Transverse colon (tissue), 4 donors: ENCODE data around the gene ACAD9. TPM values are rescaled to one million over a fixed set of nuclear protein-coding genes. Genes with fewer than 3 reads are reported as not detected.

Experiments
- DNase-seq: peaks from one replicate; pipeline ENCODE4 v3.0.0-alpha.2; 2019
- H3K27ac ChIP-seq, 4 donors: fragments of 200-600 bp; sonication (generic); 2 replicates each; pipeline ENCODE4 v1.5.1; 2016 to 2018; ENCODE audit warnings: inconsistent platforms in 4 of 4
- H3K27me3 ChIP-seq: fragments of 200-600 bp; sonication (generic); 2 replicates; pipeline ENCODE4 v1.5.1; 2017; ENCODE audit warnings: inconsistent platforms
- H3K36me3 ChIP-seq, 4 donors: fragments of 200-600 bp; sonication (generic); 2 replicates each; pipeline ENCODE4 v1.5.1; 2017 to 2019; ENCODE audit warnings: inconsistent platforms in 4 of 4
- H3K4me1 ChIP-seq, 4 donors: fragments of 200-600 bp; sonication (generic); 2 replicates each; pipeline ENCODE4 v1.5.1; 2017 to 2020; ENCODE audit warnings: inconsistent platforms in 4 of 4
- H3K4me3 ChIP-seq, 4 donors: fragments of 200-600 bp; sonication (generic); 1 replicate in 1 of 4; 2 replicates in 3 of 4; pipeline versions ENCODE4 v1.5.1 to v1.6.1; 2017 to 2019; ENCODE audit warnings: inconsistent platforms in 4 of 4
- H3K9me3 ChIP-seq, 2 donors: fragments of 200-600 bp; sonication (generic); 2 replicates each; pipeline ENCODE4 v1.5.1; 2017 to 2019; ENCODE audit warnings: inconsistent platforms in 2 of 2
- EP300 ChIP-seq: sonication (generic); formaldehyde crosslinking; IDR thresholded peaks from one replicate; pipeline ENCODE4 v1.6.1; 2017; ENCODE audit warnings: antibody characterized with exemption, low read depth
- POLR2A ChIP-seq: fragments of 450-650 bp; IDR thresholded peaks from one replicate; pipeline ENCODE4 v1.6.1; 2016; ENCODE audit warnings: antibody characterized with exemption, mild to moderate bottlenecking, moderate library complexity
- POLR2AphosphoS5 ChIP-seq, 3 donors: sonication (generic); formaldehyde crosslinking; IDR thresholded peaks; one replicate each; pipeline ENCODE4 v1.6.1; 2016; ENCODE audit warnings: antibody characterized with exemption in 3 of 3
- WGBS, 2 donors: methylation state at CpG; one replicate each; pipeline ENCODE4 v1.1.5; 2018; ENCODE audit warnings: low coverage in 1 of 2; 5-methylcytosine and 5-hydroxymethylcytosine counted together
- in situ Hi-C, 4 donors: fragments of 200-750 bp; cut with MboI; loops; one replicate each; pipeline versions ENCODE4 v1.15.0 to v1.15.1; 2017; ENCODE audit warnings: low sequenced_read_pairs in 3 of 4, low pct_ligation_motif_present in 1 of 4, low pct_unique_long_range_greater_than_20kb in 1 of 4
- intact Hi-C: fragments of 100-400 bp; cut with DNase I; formaldehyde crosslinking; loops from one replicate; pipeline ENCODE4 v1.15.1; 2023; ENCODE audit warnings: low total_unique reads
- total RNA-seq, 4 donors: library from RNA; depleted of rRNA; stranded (reverse); fragments of >200 nt; gene quantifications; one replicate each; pipeline ENCODE4 v1.1.0, GENCODE V29; 2016
- TF ChIP-seq, protein P1 (sequence below), 5 experiments: fragments of 200-600 bp in 3 of 5; fragments of 450-650 bp in 2 of 5; sonication (generic) in 3 of 5; IDR thresholded peaks; 1 replicate in 2 of 5; 2 replicates in 3 of 5; pipeline ENCODE4 v1.5.1; 2016 to 2017; ENCODE audit warnings: antibody characterized with exemption in 5 of 5, inconsistent platforms in 3 of 5, mild to moderate bottlenecking in 2 of 5, moderate library complexity in 1 of 5

The ACAD9 gene
- total RNA-seq, 4 donors from 2014 or later, result 37.3 to 158 (median 85.0) TPM

DNA sequence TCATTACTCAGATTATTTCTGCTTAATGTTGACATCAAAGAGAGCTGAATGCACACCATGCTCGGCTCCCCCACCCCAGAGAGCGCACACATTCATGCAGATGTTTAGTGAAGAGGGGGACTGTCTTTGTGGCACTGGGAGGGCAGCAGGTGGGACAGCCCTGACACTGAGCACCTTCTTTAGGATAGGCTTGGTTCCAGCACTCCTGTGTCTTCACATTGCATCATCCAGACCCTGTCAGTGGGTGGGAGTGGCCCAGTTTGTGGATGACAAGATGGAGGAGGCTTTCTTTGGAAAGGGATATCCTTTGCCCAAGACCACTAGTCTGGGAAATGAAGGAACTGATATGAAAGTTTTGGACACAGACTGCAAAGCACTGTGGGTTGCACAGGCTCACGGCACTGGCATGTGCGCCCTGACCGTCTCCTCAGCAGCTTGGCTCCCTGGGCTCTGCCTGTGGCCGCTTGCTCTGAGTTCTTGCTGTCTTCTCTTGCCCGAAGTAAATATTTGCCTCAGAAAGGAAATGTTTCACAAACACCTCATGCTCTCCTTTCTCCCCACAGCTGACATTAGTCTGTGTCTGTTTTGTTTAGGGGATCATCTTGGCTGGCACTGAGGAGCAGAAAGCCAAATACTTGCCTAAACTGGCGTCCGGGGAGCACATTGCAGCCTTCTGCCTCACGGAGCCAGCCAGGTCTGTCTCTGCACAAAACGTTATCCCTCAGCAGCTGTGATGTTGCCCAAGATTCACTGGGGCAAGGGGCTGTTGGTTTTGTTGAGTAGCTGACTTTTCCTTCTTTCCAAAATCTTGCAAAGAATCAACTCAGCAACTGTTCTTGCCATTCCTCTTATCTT, 16.6 kb downstream of the ACAD9 start:
- 66 to 79% methylated on average over 4 to 11 of the region's 11 CpGs for WGBS, 2 donors
- Histone ChIP-seq H3K4me1 (no peaks in the 10 kb centered on the region), H3K27ac (peak overlapping the region in 1 of 4 donors; percentile 32), H3K36me3 (peaks cover 0 to 62% (median 26%) of the 10 kb centered on the region in 4 donors), H3K9me3 (no peaks in the 10 kb centered on the region), H3K4me3 (no peak overlapping the region), H3K27me3 (no peaks in the 10 kb centered on the region)
- DNase-seq, result no peak
- intact Hi-C loops, result no loop called here
- TF ChIP-seq POLR2A (no peak), POLR2AphosphoS5 (IDR thresholded peaks at IDR 0.05) (no peak), EP300 (no peak)
- TF ChIP-seq, protein P1, sequence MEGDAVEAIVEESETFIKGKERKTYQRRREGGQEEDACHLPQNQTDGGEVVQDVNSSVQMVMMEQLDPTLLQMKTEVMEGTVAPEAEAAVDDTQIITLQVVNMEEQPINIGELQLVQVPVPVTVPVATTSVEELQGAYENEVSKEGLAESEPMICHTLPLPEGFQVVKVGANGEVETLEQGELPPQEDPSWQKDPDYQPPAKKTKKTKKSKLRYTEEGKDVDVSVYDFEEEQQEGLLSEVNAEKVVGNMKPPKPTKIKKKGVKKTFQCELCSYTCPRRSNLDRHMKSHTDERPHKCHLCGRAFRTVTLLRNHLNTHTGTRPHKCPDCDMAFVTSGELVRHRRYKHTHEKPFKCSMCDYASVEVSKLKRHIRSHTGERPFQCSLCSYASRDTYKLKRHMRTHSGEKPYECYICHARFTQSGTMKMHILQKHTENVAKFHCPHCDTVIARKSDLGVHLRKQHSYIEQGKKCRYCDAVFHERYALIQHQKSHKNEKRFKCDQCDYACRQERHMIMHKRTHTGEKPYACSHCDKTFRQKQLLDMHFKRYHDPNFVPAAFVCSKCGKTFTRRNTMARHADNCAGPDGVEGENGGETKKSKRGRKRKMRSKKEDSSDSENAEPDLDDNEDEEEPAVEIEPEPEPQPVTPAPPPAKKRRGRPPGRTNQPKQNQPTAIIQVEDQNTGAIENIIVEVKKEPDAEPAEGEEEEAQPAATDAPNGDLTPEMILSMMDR (IDR thresholded peaks at IDR 0.05), result no peak
- in situ Hi-C loops, result no loop called here

DNA sequence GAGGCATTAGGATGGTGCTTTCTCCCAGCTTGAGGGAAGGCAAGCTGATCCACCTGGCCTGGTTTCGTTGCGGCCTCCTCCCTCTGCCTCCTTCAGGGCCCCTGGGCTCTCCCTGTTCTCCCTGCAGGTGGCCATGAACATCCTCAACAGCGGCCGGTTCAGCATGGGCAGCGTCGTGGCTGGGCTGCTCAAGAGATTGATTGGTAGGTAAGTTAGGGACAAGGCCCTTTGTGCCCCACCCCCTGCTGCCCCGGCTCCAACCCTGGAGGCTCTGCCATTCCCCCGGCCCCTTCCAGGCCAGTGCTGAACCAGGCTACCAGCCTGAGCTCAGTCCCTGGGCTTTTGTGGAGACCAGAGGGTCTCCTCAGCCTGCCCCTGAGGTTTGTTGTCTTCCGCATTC, 23.0 kb downstream of the ACAD9 start:
- Histone ChIP-seq H3K9me3 (no peaks in the 10 kb centered on the region), H3K4me3 (no peak overlapping the region), H3K27me3 (no peaks in the 10 kb centered on the region), H3K4me1 (no peaks in the 10 kb centered on the region), H3K27ac (no peak overlapping the region), H3K36me3 (peaks cover 0 to 82% (median 37%) of the 10 kb centered on the region in 4 donors)
- intact Hi-C loops, result no loop called here
- no peak for DNase-seq
- WGBS, 2 donors, result 97% methylated on average over 9 of the region's 9 CpGs; no CpG with 5 or more reads in 1 of the 2 donors
- in situ Hi-C loops, result no loop called here
- TF ChIP-seq EP300, result no peak
- TF ChIP-seq POLR2A, result no peak
- TF ChIP-seq POLR2AphosphoS5 (IDR thresholded peaks at IDR 0.05), result no peak
- TF ChIP-seq, protein P1 (IDR thresholded peaks at IDR 0.05), result no peak

DNA sequence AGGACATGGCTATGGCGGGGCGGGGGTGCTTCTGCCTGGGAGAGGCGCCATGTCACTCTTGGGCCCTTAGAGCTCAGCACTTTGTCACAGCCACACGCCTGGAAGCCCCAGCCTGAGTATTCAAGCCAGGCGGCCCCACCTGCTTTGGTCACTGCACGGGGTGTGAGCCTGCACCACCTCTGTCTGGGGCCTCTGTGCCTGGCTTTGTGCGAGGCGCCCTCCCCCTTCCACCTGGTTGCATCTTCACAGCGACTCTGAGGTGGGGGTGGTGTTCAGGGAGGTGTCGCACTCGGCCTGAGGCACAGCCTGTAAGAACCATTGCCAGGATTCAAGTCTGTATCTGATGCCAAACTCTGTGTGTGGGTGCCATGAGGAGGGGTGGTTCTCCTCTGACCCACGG, 24.1 kb downstream of the ACAD9 start:
- 92% methylated on average over 9 of the region's 12 CpGs; no CpG with 5 or more reads in 1 of the 2 donors for WGBS, 2 donors
- Histone ChIP-seq H3K9me3 (no peaks in the 10 kb centered on the region), H3K27me3 (no peaks in the 10 kb centered on the region), H3K4me1 (no peaks in the 10 kb centered on the region), H3K36me3 (peaks cover 0 to 71% (median 31%) of the 10 kb centered on the region in 4 donors), H3K27ac (no peak overlapping the region), H3K4me3 (no peak overlapping the region)
- TF ChIP-seq POLR2AphosphoS5 (IDR thresholded peaks at IDR 0.05) (no peak), EP300 (no peak), POLR2A (no peak)
- TF ChIP-seq, protein P1 (IDR thresholded peaks at IDR 0.05), result no peak
- intact Hi-C loops (no loop called here), in situ Hi-C loops (no loop called here)
- no peak for DNase-seq

DNA sequence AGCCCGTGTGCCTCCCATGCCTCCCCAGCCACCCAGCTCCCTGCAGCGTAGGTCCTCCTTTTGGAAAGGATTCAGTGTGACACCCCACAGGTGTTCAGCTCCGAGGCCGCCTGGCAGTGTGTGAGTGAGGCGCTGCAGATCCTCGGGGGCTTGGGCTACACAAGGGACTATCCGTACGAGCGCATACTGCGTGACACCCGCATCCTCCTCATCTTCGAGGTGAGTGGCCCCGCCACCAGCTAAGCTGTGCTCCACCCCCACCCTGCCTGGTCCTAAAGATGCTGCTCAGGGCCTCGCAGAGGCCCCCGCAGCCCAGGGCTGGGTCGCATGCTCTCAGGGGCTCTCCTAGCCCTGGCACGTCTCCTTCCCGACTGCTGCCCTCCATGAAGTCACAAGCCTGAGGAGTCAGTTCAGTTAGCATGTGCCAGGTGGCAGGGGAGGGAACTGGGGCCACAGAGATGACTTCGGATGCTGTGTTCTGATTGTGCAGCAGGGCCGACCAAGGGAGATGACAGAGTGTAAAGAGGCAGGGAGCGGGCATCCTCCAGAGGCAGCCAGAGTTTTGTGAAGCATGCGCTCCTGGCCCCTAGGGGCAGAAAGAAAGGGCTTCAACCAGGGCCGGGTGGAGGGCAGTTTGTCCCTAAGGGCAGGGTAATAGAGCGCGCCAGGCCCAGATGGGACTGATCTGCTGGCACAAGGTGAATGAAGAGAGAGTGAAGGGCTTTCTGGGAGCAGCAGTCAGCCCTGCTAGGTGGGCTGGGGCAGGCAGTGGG, 26.8 kb downstream of the ACAD9 start:
- intact Hi-C loops (no loop called here), in situ Hi-C loops (no loop called here)
- TF ChIP-seq POLR2AphosphoS5 (IDR thresholded peaks at IDR 0.05) (no peak), POLR2A (no peak), EP300 (no peak)
- TF ChIP-seq, protein P1 (IDR thresholded peaks at IDR 0.05), result no peak
- Histone ChIP-seq H3K9me3 (no peaks in the 10 kb centered on the region), H3K27me3 (no peaks in the 10 kb centered on the region), H3K4me3 (no peak overlapping the region), H3K36me3 (peaks cover 0 to 59% (median 24%) of the 10 kb centered on the region in 4 donors), H3K27ac (no peak overlapping the region), H3K4me1 (no peaks in the 10 kb centered on the region)
- no peak for DNase-seq
- 87 to 92% methylated on average over 4 to 25 of the region's 25 CpGs for WGBS, 2 donors
